Measurements from ENCODE around the gene SYT13. TPM values are rescaled to one million over a fixed set of nuclear protein-coding genes. Genes with fewer than 3 reads are reported as not detected.
"Not testable (repeated sequence)": the region's sequence is repeated elsewhere in the genome, so short reads cannot be mapped to it uniquely, and the experiment has no call there.

Gene SYT13
- total RNA-seq, 1 experiment from 2014 or later, result not detected

- no peak for TF ChIP-seq EZH2 (IDR thresholded peaks at IDR 0.05; ENCODE audit: low read depth)
- ChIA-PET POLR2A (ENCODE audit: unreplicated experiment) (no interaction called here), CTCF (no interaction called here)
- Histone ChIP-seq H3K9me2 (ENCODE audit: insufficient read depth) (no peaks in the 10 kb centered on the region), H3K36me3 (ENCODE audit: low read depth) (no peaks in the 10 kb centered on the region), H4K20me1 (ENCODE audit: insufficient read depth) (no peaks in the 10 kb centered on the region), H3K4me1 (replicated peaks; ENCODE audit: insufficient read depth) (no peaks in the 10 kb centered on the region), H2AFZ (no peak overlapping the region), H3K4me3 (no peak overlapping the region), H3F3A (ENCODE audit: insufficient read depth, low read depth) (no peaks in the 10 kb centered on the region), H3K27me3 (ENCODE audit: insufficient read depth, low read depth) (peaks cover 52% of the 10 kb centered on the region), H3K27ac (no peak overlapping the region), H3K79me2 (ENCODE audit: low read depth) (no peaks in the 10 kb centered on the region), H3K9me3 (ENCODE audit: insufficient read depth, low read depth) (no peaks in the 10 kb centered on the region), H3K4me2 (no peak overlapping the region)
- intact Hi-C loops (cut with micrococcal nuclease; ENCODE audit: unreplicated experiment), result no loop called here
- no peak for DNase-seq
- no TSS peak for BruUV-seq (replicated peaks)
Observed at GRCh38 chr11:45296075-45296474, 9.9 kb upstream of the SYT13 start.

GRCh38 chr11:45294499-45294898 is 8.4 kb upstream of the SYT13 start:
- no peak for TF ChIP-seq CTCF (conservative IDR thresholded peaks at IDR 0.05)
- TF ChIP-seq EZH2 (IDR thresholded peaks at IDR 0.05; ENCODE audit: low read depth), result no peak
- H3K36me3 ChIP-seq (ENCODE audit: low read depth), result no peaks in the 10 kb centered on the region
- no peak overlapping the region for H2AFZ ChIP-seq
- H3K79me2 ChIP-seq (ENCODE audit: low read depth), result no peaks in the 10 kb centered on the region
- ChIA-PET CTCF (interaction anchor here (0.6 kb wide), 1 partner anchor 263 kb away, joined by 3 read pairs; no protein-coding TSS in a partner anchor), POLR2A (ENCODE audit: unreplicated experiment) (no interaction called here)
- H3K4me3 ChIP-seq, result no peak overlapping the region
- peaks cover 42% of the 10 kb centered on the region for H3K27me3 ChIP-seq (ENCODE audit: insufficient read depth, low read depth)
- H3F3A ChIP-seq (ENCODE audit: insufficient read depth, low read depth), result no peaks in the 10 kb centered on the region
- H3K9me2 ChIP-seq (ENCODE audit: insufficient read depth), result no peaks in the 10 kb centered on the region
- no peaks in the 10 kb centered on the region for H4K20me1 ChIP-seq (ENCODE audit: insufficient read depth)
- H3K27ac ChIP-seq, result no peak overlapping the region
- intact Hi-C loops (cut with micrococcal nuclease; ENCODE audit: unreplicated experiment), result no loop called here
- BruUV-seq (replicated peaks), result no TSS peak
- H3K4me1 ChIP-seq (replicated peaks; ENCODE audit: insufficient read depth), result no peaks in the 10 kb centered on the region
- DNase-seq, result no peak
- H3K9me3 ChIP-seq (ENCODE audit: insufficient read depth, low read depth), result no peaks in the 10 kb centered on the region
- no peak overlapping the region for H3K4me2 ChIP-seq

GRCh38 chr11:45293566-45294192 is 7.5 kb upstream of the SYT13 start:
- BruUV-seq (replicated peaks); H3K36me3 ChIP-seq (ENCODE audit: low read depth); H2AFZ ChIP-seq; H3K27ac ChIP-seq; H3K9me2 ChIP-seq (ENCODE audit: insufficient read depth); H3K4me2 ChIP-seq; H3K79me2 ChIP-seq (ENCODE audit: low read depth); POLR2A ChIA-PET (ENCODE audit: unreplicated experiment); H3K9me3 ChIP-seq (ENCODE audit: insufficient read depth, low read depth); H3K4me1 ChIP-seq (replicated peaks; ENCODE audit: insufficient read depth); H3K4me3 ChIP-seq; H4K20me1 ChIP-seq (ENCODE audit: insufficient read depth); H3F3A ChIP-seq (ENCODE audit: insufficient read depth, low read depth): not testable (repeated sequence)
- DNase-seq, result peak; percentile 57 to 74
- H3K27me3 ChIP-seq (ENCODE audit: insufficient read depth, low read depth), result peaks cover 39% of the 10 kb centered on the region
- TF ChIP-seq CTCF (conservative IDR thresholded peaks at IDR 0.05), result peak; percentile 62
- intact Hi-C loops (cut with micrococcal nuclease; ENCODE audit: unreplicated experiment), result loop anchor here (1.0 to 2.0 kb wide), 2 partner anchors 41 to 183 kb away; no protein-coding TSS in a partner anchor
- CTCF ChIA-PET, result interaction anchor here (0.6 kb wide), 1 partner anchor 262 kb away, joined by 3 read pairs; no protein-coding TSS in a partner anchor

DNA sequence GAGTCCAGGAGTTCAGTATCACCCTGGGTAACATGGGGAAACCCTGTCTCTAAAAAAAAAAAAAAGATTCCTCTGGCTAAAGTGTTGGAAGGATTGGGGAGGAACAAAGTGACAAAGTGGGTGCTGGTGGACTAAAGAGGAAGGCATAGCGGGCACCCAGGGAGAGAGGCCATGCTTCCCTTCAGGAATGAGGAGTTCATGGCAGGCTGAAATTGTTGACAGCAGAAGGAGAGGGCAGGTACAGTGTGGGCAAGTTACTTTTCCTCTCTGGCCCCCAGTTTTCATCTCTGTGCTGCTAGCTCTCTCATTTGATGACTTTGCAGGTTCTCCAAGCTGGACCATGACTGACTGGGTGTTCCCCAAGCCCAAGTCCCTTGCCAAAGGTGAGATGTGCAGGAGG is 4.4 kb upstream of the SYT13 start:
- no TSS peak for BruUV-seq (replicated peaks)
- Histone ChIP-seq H4K20me1 (ENCODE audit: insufficient read depth) (no peaks in the 10 kb centered on the region), H3K36me3 (ENCODE audit: low read depth) (no peaks in the 10 kb centered on the region), H3K79me2 (ENCODE audit: low read depth) (no peaks in the 10 kb centered on the region), H3K9me2 (ENCODE audit: insufficient read depth) (no peaks in the 10 kb centered on the region), H3K4me1 (replicated peaks; ENCODE audit: insufficient read depth) (no peaks in the 10 kb centered on the region), H2AFZ (no peak overlapping the region), H3K27ac (no peak overlapping the region), H3K4me3 (no peak overlapping the region), H3K27me3 (ENCODE audit: insufficient read depth, low read depth) (peaks cover 58% of the 10 kb centered on the region), H3K9me3 (ENCODE audit: insufficient read depth, low read depth) (no peaks in the 10 kb centered on the region), H3K4me2 (no peak overlapping the region), H3F3A (ENCODE audit: insufficient read depth, low read depth) (no peaks in the 10 kb centered on the region)
- ChIA-PET POLR2A (ENCODE audit: unreplicated experiment) (no interaction called here), CTCF (no interaction called here)
- no peak for TF ChIP-seq EZH2 (IDR thresholded peaks at IDR 0.05; ENCODE audit: low read depth)
- no peak for TF ChIP-seq CTCF (conservative IDR thresholded peaks at IDR 0.05)
- DNase-seq, result no peak
- intact Hi-C loops (cut with micrococcal nuclease; ENCODE audit: unreplicated experiment), result no loop called here

Measured in PC-9 (cell line).